Suprapubic skin (tissue), 4 donors: ENCODE measurements around the gene ZNF473.

ENCODE experiments used
- POLR2A ChIP-seq, 2 donors: fragments of 450-650 bp; IDR thresholded peaks; one replicate each; pipeline ENCODE4 v1.6.1; 2017; ENCODE audit warnings: antibody characterized with exemption in 2 of 2, mild to moderate bottlenecking in 2 of 2, moderate library complexity in 2 of 2
- POLR2AphosphoS5 ChIP-seq, 3 donors: sonication (generic); formaldehyde crosslinking; IDR thresholded peaks; one replicate each; pipeline ENCODE4 v1.6.1; 2017; ENCODE audit warnings: antibody characterized with exemption in 3 of 3
- TF ChIP-seq, protein P1 (sequence below), 2 donors: fragments of 200-600 bp in 1 of 2; fragments of 450-650 bp in 1 of 2; sonication (generic) in 1 of 2; IDR thresholded peaks; one replicate each; pipeline ENCODE4 v1.5.1; 2016 to 2019; ENCODE audit warnings: antibody characterized with exemption in 2 of 2, mild to moderate bottlenecking in 1 of 2, moderate library complexity in 1 of 2

DNA sequence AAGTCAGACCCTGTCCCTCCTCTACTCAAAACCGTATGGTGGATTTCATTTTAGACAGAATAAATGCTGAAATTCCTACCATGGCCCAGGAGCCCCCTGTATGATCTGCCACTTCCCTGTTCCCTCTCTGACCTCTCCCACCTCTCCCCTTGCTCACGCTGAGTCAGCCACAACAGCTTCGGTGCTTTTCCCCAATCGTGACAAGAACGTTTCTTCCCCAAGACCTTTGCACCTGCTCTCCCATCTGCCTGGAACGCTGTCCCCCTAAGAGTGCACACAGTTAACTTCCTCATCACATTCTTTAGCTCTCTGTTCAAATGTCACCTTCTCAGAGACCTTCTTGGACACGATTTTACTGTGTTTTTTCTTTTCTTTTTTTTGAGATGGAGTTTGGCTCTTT lies 3.0 kb upstream of the ZNF473 start:
- no peak for TF ChIP-seq POLR2A (IDR thresholded peaks at IDR 0.05)
- no peak for TF ChIP-seq POLR2AphosphoS5 (IDR thresholded peaks at IDR 0.05)
- TF ChIP-seq, protein P1, sequence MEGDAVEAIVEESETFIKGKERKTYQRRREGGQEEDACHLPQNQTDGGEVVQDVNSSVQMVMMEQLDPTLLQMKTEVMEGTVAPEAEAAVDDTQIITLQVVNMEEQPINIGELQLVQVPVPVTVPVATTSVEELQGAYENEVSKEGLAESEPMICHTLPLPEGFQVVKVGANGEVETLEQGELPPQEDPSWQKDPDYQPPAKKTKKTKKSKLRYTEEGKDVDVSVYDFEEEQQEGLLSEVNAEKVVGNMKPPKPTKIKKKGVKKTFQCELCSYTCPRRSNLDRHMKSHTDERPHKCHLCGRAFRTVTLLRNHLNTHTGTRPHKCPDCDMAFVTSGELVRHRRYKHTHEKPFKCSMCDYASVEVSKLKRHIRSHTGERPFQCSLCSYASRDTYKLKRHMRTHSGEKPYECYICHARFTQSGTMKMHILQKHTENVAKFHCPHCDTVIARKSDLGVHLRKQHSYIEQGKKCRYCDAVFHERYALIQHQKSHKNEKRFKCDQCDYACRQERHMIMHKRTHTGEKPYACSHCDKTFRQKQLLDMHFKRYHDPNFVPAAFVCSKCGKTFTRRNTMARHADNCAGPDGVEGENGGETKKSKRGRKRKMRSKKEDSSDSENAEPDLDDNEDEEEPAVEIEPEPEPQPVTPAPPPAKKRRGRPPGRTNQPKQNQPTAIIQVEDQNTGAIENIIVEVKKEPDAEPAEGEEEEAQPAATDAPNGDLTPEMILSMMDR (IDR thresholded peaks at IDR 0.05), result no peak
